ENCODE measurements around the gene TALDO1. TPM values are rescaled to one million over a fixed set of nuclear protein-coding genes. Genes with fewer than 3 reads are reported as not detected.

Gene TALDO1
- total RNA-seq, 1 experiment from 2014 or later, result 446 TPM

GRCh38 chr11:699116-699508, 48.2 kb upstream of the TALDO1 start:
- CTCF ChIA-PET, result no interaction called here

GRCh38 chr11:699753-700152, 47.5 kb upstream of the TALDO1 start:
- POLR2A ChIA-PET (ENCODE audit: unreplicated experiment), result no interaction called here
- Histone ChIP-seq H4K20me1 (ENCODE audit: insufficient read depth) (no peaks in the 10 kb centered on the region), H3K9me2 (ENCODE audit: insufficient read depth) (no peaks in the 10 kb centered on the region), H3K4me2 (no peak overlapping the region), H3K4me1 (replicated peaks; ENCODE audit: insufficient read depth) (peaks cover 15% of the 10 kb centered on the region; the same call in 1 of the 2 replicates), H3K27ac (no peak overlapping the region), H3F3A (ENCODE audit: insufficient read depth, low read depth) (peaks cover 4% of the 10 kb centered on the region; the same call in 1 of the 2 replicates), H3K4me3 (no peak overlapping the region), H3K27me3 (ENCODE audit: insufficient read depth, low read depth) (no peaks in the 10 kb centered on the region), H3K9me3 (ENCODE audit: insufficient read depth, low read depth) (no peaks in the 10 kb centered on the region), H2AFZ (no peak overlapping the region), H3K79me2 (ENCODE audit: low read depth) (peaks cover 20% of the 10 kb centered on the region), H3K36me3 (ENCODE audit: low read depth) (no peaks in the 10 kb centered on the region)
- intact Hi-C loops (cut with micrococcal nuclease; ENCODE audit: unreplicated experiment), result no loop called here
- CTCF ChIA-PET, result interaction anchor here (0.6 kb wide), 1 partner anchor 223 kb away, joined by 6 read pairs; no protein-coding TSS in a partner anchor
- DNase-seq, result no peak
- TF ChIP-seq CTCF (conservative IDR thresholded peaks at IDR 0.05), result no peak
- no peak for TF ChIP-seq EZH2 (IDR thresholded peaks at IDR 0.05; ENCODE audit: low read depth)
- no TSS peak for BruUV-seq (replicated peaks)

More at GRCh38 chr11:699116-699508, 48.2 kb upstream of the TALDO1 start:
- DNase-seq, result no peak
- H2AFZ ChIP-seq, result no peak overlapping the region
- H3F3A ChIP-seq (ENCODE audit: insufficient read depth, low read depth), result no peaks in the 10 kb centered on the region; the same call in 1 of the 2 replicates
- no peak overlapping the region for H3K4me3 ChIP-seq
- H3K36me3 ChIP-seq (ENCODE audit: low read depth), result no peaks in the 10 kb centered on the region
- H3K4me1 ChIP-seq (replicated peaks; ENCODE audit: insufficient read depth), result peaks cover 13% of the 10 kb centered on the region; the same call in 1 of the 2 replicates
- H3K9me3 ChIP-seq (ENCODE audit: insufficient read depth, low read depth), result no peaks in the 10 kb centered on the region
- no peak overlapping the region for H3K4me2 ChIP-seq
- no peaks in the 10 kb centered on the region for H3K27me3 ChIP-seq (ENCODE audit: insufficient read depth, low read depth)
- TF ChIP-seq CTCF (conservative IDR thresholded peaks at IDR 0.05), result no peak
- no peak for TF ChIP-seq EZH2 (IDR thresholded peaks at IDR 0.05; ENCODE audit: low read depth)
- H3K27ac ChIP-seq, result no peak overlapping the region
- intact Hi-C loops (cut with micrococcal nuclease; ENCODE audit: unreplicated experiment), result no loop called here
- no peaks in the 10 kb centered on the region for H4K20me1 ChIP-seq (ENCODE audit: insufficient read depth)
- POLR2A ChIA-PET (ENCODE audit: unreplicated experiment), result interaction anchor here (0.6 kb wide), 1 partner anchor 83 kb away, joined by 4 read pairs; the partner anchor contains the start of gene IRF7
- H3K79me2 ChIP-seq (ENCODE audit: low read depth), result peaks cover 21% of the 10 kb centered on the region
- H3K9me2 ChIP-seq (ENCODE audit: insufficient read depth), result no peaks in the 10 kb centered on the region
- BruUV-seq (replicated peaks), result no TSS peak

GRCh38 chr11:701741-702461, 45.4 kb upstream of the TALDO1 start:
- no peak for TF ChIP-seq CTCF (conservative IDR thresholded peaks at IDR 0.05)
- no peak for TF ChIP-seq EZH2 (IDR thresholded peaks at IDR 0.05; ENCODE audit: low read depth)
- no peaks in the 10 kb centered on the region for H3K9me2 ChIP-seq (ENCODE audit: insufficient read depth)
- no peak overlapping the region for H3K27ac ChIP-seq
- DNase-seq, result no peak
- no peaks in the 10 kb centered on the region for H4K20me1 ChIP-seq (ENCODE audit: insufficient read depth)
- POLR2A ChIA-PET (ENCODE audit: unreplicated experiment), result no interaction called here
- H3K36me3 ChIP-seq (ENCODE audit: low read depth), result no peaks in the 10 kb centered on the region
- CTCF ChIA-PET, result no interaction called here
- H3F3A ChIP-seq (ENCODE audit: insufficient read depth, low read depth), result peaks cover 14% of the 10 kb centered on the region; the same call in 1 of the 2 replicates
- H3K4me3 ChIP-seq, result no peak overlapping the region
- peaks cover 15% of the 10 kb centered on the region; the same call in 1 of the 2 replicates for H3K4me1 ChIP-seq (replicated peaks; ENCODE audit: insufficient read depth)
- no peak overlapping the region for H2AFZ ChIP-seq
- BruUV-seq (replicated peaks), result no TSS peak
- intact Hi-C loops (cut with micrococcal nuclease; ENCODE audit: unreplicated experiment), result no loop called here
- no peaks in the 10 kb centered on the region for H3K27me3 ChIP-seq (ENCODE audit: insufficient read depth, low read depth)
- no peaks in the 10 kb centered on the region for H3K9me3 ChIP-seq (ENCODE audit: insufficient read depth, low read depth)
- no peak overlapping the region for H3K4me2 ChIP-seq
- H3K79me2 ChIP-seq (ENCODE audit: low read depth), result peaks cover 17% of the 10 kb centered on the region

All from PC-9 (cell line).